ENCODE results near the gene ZCCHC17. TPM values are rescaled to one million over a fixed set of nuclear protein-coding genes. Genes with fewer than 3 reads are reported as not detected.

Gene ZCCHC17
- total RNA-seq, 5 donors from 2014 or later (not counting 1 experiment from before 2014, with no cell fraction given): 13.5 to 21.5 (median 19.8) TPM

Other genes starting within 250 kb of the ZCCHC17 start
- 100 to 1,000 TPM; 146 to 229 (median 154) TPM for gene PUM1, start 231.3 kb upstream of the ZCCHC17 start, total RNA-seq
- under 1 TPM in 1 of 5 donors, not detected in 4; 0.13 TPM for gene NKAIN1, start 57.1 kb upstream of the ZCCHC17 start, total RNA-seq
- gene SNRNP40, start 244 bp upstream of the ZCCHC17 start, total RNA-seq: 10 to 100 TPM; 50.9 to 62.8 (median 53.9) TPM
- gene FABP3, start 76.0 kb downstream of the ZCCHC17 start, total RNA-seq: under 1 TPM in 1 of 5 donors, not detected in 4; 0.53 TPM
- gene SERINC2, start 116.2 kb downstream of the ZCCHC17 start, total RNA-seq: under 1 TPM in 3 of 5 donors, not detected in 2; 0.26 to 0.82 (median 0.36) TPM

Measured in T-cell (primary cell).